T-cell (primary cell): ENCODE data around the gene DUSP22. TPM values are rescaled to one million over a fixed set of nuclear protein-coding genes. Genes with fewer than 3 reads are reported as not detected.

Source experiments
- ATAC-seq, 4 experiments: fragments of 200-7000 bp in 3 of 4; fragments of 150-1000 bp in 1 of 4; cut with Tn5 transposase; replicated peaks in 1 of 4; 1 replicate in 3 of 4; 2 replicates in 1 of 4; pipeline ENCODE4 v1.10.0; 2021; ENCODE audit warnings: moderate library complexity in 3 of 4, mild to moderate bottlenecking in 2 of 4, moderate number of reproducible peaks in 1 of 4
- CTCF ChIA-PET, 2 donors: fragments of 300-600 bp; sonication (Branson Sonifier 250); formaldehyde crosslinking; loops; one replicate each; lab custom pipeline; 2022; ENCODE audit warnings: antibody characterized with exemption in 2 of 2; lab: Charles Lee
- POLR2A ChIA-PET, 2 donors: fragments of 300-600 bp; sonication (Branson Sonifier 250); formaldehyde crosslinking; loops; one replicate each; lab custom pipeline; 2022; ENCODE audit warnings: antibody characterized with exemption in 2 of 2; lab: Charles Lee
- DNase-seq, 35 experiments: peaks; one replicate each; pipeline versions ENCODE4 v3.0.0 to v3.0.0-alpha.2; 2013 to 2023
- H3K27ac ChIP-seq: one replicate; pipeline ENCODE4 v1.5.1; 2013; ENCODE audit warnings: low read length
- H3K27me3 ChIP-seq, 2 experiments: replicated peaks in 1 of 2; 1 replicate in 1 of 2; 2 replicates in 1 of 2; pipeline versions ENCODE4 v1.6.1 to v1.7.0; 2013; ENCODE audit warnings: low read length in 1 of 2, mixed read lengths in 1 of 2; ENCODE audit not compliant: control insufficient read depth in 2 of 2, insufficient read depth in 2 of 2; ENCODE audit errors: extremely low read depth in 1 of 2
- H3K36me3 ChIP-seq, 2 donors: 1 replicate in 1 of 2; 2 replicates in 1 of 2; pipeline versions ENCODE4 v1.6.1 to v1.7.0; 2013; ENCODE audit warnings: low read length in 1 of 2; ENCODE audit not compliant: control insufficient read depth in 2 of 2, insufficient read depth in 1 of 2; ENCODE audit errors: extremely low read depth in 1 of 2
- H3K4me1 ChIP-seq, 2 experiments: 1 replicate in 1 of 2; 2 replicates in 1 of 2; pipeline versions ENCODE4 v1.6.1 to v1.7.0; 2013; ENCODE audit warnings: low read length in 2 of 2, mixed read lengths in 1 of 2; ENCODE audit not compliant: insufficient read depth in 2 of 2, control insufficient read depth in 1 of 2; ENCODE audit errors: extremely low read depth in 1 of 2
- H3K4me3 ChIP-seq, 2 donors: 1 replicate in 1 of 2; 2 replicates in 1 of 2; pipeline versions ENCODE4 v1.5.1 to v1.7.0; 2013; ENCODE audit warnings: mild to moderate bottlenecking in 2 of 2, low read length in 1 of 2, moderate library complexity in 1 of 2; ENCODE audit not compliant: control insufficient read depth in 1 of 2; ENCODE audit errors: extremely low read depth in 1 of 2
- H3K9me3 ChIP-seq: 2 replicates; pipeline ENCODE4 v1.7.0; 2013
- H3K27ac Mint-ChIP-seq, 2 donors: one replicate each; pipeline ENCODE4 v1.8.0; 2020 to 2021; ENCODE audit warnings: mild to moderate bottlenecking in 2 of 2, mixed read lengths in 2 of 2
- H3K27me3 Mint-ChIP-seq, 2 donors: one replicate each; pipeline ENCODE4 v1.8.0; 2021 to 2022; ENCODE audit warnings: mixed read lengths in 2 of 2
- H3K36me3 Mint-ChIP-seq: one replicate; pipeline ENCODE4 v1.8.0; 2021; ENCODE audit warnings: mixed read lengths
- H3K4me1 Mint-ChIP-seq, 3 donors: one replicate each; pipeline ENCODE4 v1.8.0; 2020 to 2022; ENCODE audit warnings: mixed read lengths in 3 of 3, mild to moderate bottlenecking in 1 of 3
- H3K4me3 Mint-ChIP-seq, 3 donors: one replicate each; pipeline ENCODE4 v1.8.0; 2020 to 2022; ENCODE audit warnings: mild to moderate bottlenecking in 3 of 3, mixed read lengths in 3 of 3, moderate library complexity in 3 of 3
- H3K9me3 Mint-ChIP-seq, 3 donors: one replicate each; pipeline ENCODE4 v1.8.0; 2020 to 2022; ENCODE audit warnings: mixed read lengths in 3 of 3
- WGBS: methylation state at CpG from one replicate; pipeline ENCODE4 v1.1.5; 2013; ENCODE audit warnings: missing lambda C conversion rate; ENCODE audit not compliant: insufficient coverage; 5-methylcytosine and 5-hydroxymethylcytosine counted together
- total RNA-seq, 35 experiments: library from RNA in 6 of 35; stranded (reverse) in 6 of 35; fragments of 120-200 nt in 1 of 35; gene quantifications; one replicate each; pipeline versions ENCODE4 v1.2.1 to v1.2.4 and lab custom pipeline; 2013 to 2026

DUSP22 gene
- total RNA-seq, 5 donors from 2014 or later (not counting 1 experiment from before 2014, with no cell fraction given), result 32.0 to 52.4 (median 42.1) TPM

DNA sequence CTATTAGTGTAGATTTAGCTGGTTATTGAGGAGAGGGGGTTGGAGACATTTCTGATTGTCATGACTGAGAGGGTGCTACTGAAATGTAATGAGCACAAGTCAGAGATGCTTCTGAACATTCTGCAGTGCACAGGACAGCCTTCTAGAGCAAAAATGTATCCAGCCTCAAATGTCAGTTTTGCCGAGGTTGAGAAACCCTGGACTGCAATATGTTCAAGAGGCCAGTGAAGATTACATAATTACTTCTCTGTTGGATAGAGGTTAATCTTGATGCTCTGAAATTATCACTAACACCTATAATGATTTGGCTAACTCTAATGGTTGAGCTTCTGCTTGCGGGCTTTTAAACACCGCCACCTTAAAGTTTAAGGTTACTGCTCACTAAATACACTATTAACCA, 3.4 kb upstream of the DUSP22 start:
- no peak overlapping the region for H3K27ac ChIP-seq
- WGBS, result no CpG with 5 or more reads among the region's 3 CpGs
- no peak overlapping the region for H3K4me3 ChIP-seq
- no peaks in the 10 kb centered on the region for H3K36me3 ChIP-seq
- peaks cover 18 to 47% of the 10 kb centered on the region in 2 experiments for H3K4me1 ChIP-seq
- Mint-ChIP-seq H3K27me3 (no peaks in the 10 kb centered on the region), H3K27ac (no peak overlapping the region), H3K9me3 (no peaks in the 10 kb centered on the region), H3K4me1 (peaks cover 34 to 58% (median 34%) of the 10 kb centered on the region in 3 donors), H3K36me3 (no peaks in the 10 kb centered on the region), H3K4me3 (no peak overlapping the region)
- POLR2A ChIA-PET, result no interaction called here
- CTCF ChIA-PET, result no interaction called here
- H3K9me3 ChIP-seq, result no peaks in the 10 kb centered on the region
- ATAC-seq (no peak), DNase-seq (no peak)
- no peaks in the 10 kb centered on the region for H3K27me3 ChIP-seq

- ChIA-PET CTCF (no interaction called here), POLR2A (interaction anchor here in 1 of 2 donors (0.7 kb wide), 2 partner anchors 32 to 97 kb away, joined by 3 to 5 read pairs; no protein-coding TSS in a partner anchor)
- Mint-ChIP-seq H3K27ac (peak overlapping the region; percentile 23 to 88), H3K27me3 (no peaks in the 10 kb centered on the region), H3K36me3 (no peaks in the 10 kb centered on the region), H3K4me3 (peak overlapping the region; percentile 69 to 78 (median 69)), H3K4me1 (peaks cover 37 to 61% (median 37%) of the 10 kb centered on the region in 3 donors), H3K9me3 (no peaks in the 10 kb centered on the region)
- WGBS, result 85% methylated on average over 5 of the region's 9 CpGs
- Histone ChIP-seq H3K27me3 (no peaks in the 10 kb centered on the region), H3K9me3 (no peaks in the 10 kb centered on the region), H3K4me3 (no peak overlapping the region), H3K36me3 (no peaks in the 10 kb centered on the region), H3K27ac (no peak overlapping the region), H3K4me1 (peaks cover 5 to 42% of the 10 kb centered on the region in 2 experiments)
- no peak for ATAC-seq
- no peak for DNase-seq
Measured at GRCh38 chr6:290111-290922, 2.0 kb upstream of the DUSP22 start.

DNA sequence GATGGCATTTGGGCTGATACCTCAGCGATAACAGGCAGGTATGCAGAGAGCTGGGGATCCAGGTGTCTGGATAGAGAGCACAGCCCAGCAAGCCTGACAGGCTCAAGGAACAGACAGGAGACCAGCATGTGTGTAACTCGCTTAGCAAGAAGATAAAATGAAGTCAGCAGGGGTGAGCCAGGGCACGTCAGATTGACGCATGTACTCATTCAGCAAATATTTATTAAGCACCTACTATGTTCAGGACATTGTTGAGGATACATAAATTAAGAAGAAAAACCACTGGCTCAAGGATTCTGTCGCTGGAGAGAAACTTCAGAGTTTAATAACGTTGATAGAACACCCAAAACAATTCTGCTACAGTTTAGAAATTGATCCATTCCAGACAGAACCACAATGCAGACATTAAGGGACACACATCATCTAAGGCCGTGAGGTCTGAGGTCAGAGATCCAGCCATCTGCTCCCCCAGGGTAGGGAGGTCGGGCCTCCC, 1.0 kb upstream of the DUSP22 start:
- ChIA-PET CTCF (no interaction called here), POLR2A (no interaction called here)
- Mint-ChIP-seq H3K27ac (peak overlapping the region; percentile 75 to 88), H3K4me1 (peaks cover 35 to 64% (median 38%) of the 10 kb centered on the region in 3 donors), H3K27me3 (no peaks in the 10 kb centered on the region), H3K4me3 (peak overlapping the region; percentile 69 to 87 (median 78)), H3K9me3 (no peaks in the 10 kb centered on the region), H3K36me3 (no peaks in the 10 kb centered on the region)
- peak overlapping the region; percentile 92 for H3K27ac ChIP-seq
- H3K36me3 ChIP-seq, result no peaks in the 10 kb centered on the region
- no peaks in the 10 kb centered on the region for H3K9me3 ChIP-seq
- no peaks in the 10 kb centered on the region for H3K27me3 ChIP-seq
- WGBS, result 60% methylated on average over 2 of the region's 8 CpGs
- H3K4me1 ChIP-seq, result peaks cover 3 to 42% of the 10 kb centered on the region in 2 experiments
- ATAC-seq (no peak), DNase-seq (peak in 1 of 35 experiments; percentile 59)
- H3K4me3 ChIP-seq, result peak overlapping the region; percentile 52 to 68

DNA sequence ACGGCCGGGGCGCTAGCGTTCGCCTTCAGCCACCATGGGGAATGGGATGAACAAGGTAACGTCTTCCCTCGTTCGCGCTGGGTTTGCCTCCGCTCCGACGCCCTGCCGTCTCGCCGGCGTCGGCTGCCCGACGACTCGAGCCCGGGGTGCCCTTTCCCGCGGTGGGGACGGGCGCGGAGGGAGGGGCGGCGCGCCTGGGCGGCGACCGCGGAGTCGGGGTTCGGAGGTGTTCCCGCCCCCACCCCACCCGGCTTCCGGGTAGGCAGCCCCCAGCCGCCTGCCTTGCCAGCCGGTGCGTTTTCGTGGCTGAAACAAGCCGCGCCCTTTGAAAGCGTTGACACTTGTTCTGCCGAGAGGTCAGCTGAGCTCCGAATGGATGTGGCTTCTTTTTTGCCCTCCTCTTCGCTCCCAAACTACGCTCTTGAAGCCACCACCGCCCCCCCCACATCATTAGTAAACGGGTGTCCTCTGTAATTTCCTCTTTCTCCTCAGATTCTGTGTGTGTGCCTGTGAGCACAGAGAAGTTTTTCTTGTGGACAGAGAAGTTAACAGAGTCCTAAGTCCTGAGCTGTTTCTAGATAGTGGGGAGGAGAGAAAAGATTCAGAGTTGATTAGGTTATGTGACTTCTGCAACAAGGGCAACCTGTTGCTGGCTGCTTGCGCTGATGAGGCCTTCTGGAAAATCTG, 362 bp downstream of the DUSP22 start:
- peak; percentile 66 to 72 (median 68) for ATAC-seq
- no peaks in the 10 kb centered on the region for H3K27me3 Mint-ChIP-seq

DNA sequence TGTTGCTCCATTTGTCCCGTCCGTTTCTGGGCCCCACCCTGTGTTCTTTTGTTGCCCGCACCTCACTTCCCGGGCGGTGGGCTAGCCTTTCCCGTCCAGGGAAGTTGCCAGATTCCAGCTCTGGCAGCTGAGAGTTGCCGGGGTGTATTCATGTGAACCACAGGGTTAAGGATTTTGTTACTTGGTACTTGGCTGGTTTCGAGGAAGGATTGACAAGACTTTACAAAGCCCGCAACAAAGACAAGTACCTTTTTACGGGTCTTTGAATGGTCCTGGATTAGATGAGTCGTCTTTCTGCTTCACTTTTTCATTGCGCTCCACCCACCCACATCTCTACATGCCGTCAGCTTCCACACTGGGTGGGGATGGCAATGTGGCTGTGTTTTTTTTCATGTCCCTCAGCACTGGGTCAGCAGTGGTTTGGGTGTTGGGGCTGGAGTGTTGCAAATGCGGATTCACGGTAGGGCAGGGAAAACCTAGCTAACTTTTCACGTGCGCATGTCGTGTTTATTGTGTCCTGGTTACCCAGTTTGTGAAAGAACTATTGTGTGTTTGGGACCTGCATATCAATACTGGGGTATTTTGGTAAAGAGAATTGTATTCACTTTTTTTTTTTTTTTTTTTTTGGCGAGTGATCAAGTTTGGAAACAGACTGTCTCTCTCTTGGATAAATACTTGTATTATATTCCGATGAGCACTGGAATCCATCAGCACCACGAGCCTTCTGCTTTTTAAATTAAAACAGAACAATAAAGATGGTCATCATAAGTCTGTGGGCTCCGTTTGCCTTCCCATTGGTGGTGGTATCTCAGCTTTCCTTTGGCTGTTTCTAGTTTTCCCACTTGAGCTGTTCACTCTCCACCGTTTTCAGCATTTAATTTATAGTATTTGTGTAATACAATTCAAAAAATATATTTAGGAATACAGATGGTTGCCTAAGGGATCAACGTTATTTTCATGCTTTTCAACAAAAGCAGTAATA, 1.2 kb downstream of the DUSP22 start:
- 14% methylated on average over 11 of the region's 24 CpGs for WGBS

More for the DNA sequence above, 362 bp downstream of the DUSP22 start:
- Histone ChIP-seq H3K27ac (peak overlapping the region; percentile 86), H3K4me3 (peak overlapping the region; percentile 52 to 69), H3K27me3 (no peaks in the 10 kb centered on the region), H3K36me3 (no peaks in the 10 kb centered on the region), H3K4me1 (peaks cover 12 to 46% of the 10 kb centered on the region in 2 experiments), H3K9me3 (no peaks in the 10 kb centered on the region)
- under 1% methylated on average over 48 of the region's 52 CpGs for WGBS
- POLR2A ChIA-PET, result interaction anchor here in 1 of 2 donors (0.6 to 0.7 kb wide), 2 partner anchors 98 to 210 kb away, joined by 3 to 5 read pairs; no protein-coding TSS in a partner anchor
- CTCF ChIA-PET, result interaction anchor here in 1 of 2 donors (0.7 kb wide), 1 partner anchor 112 kb away, joined by 3 read pairs; no protein-coding TSS in a partner anchor
- Mint-ChIP-seq H3K9me3 (no peaks in the 10 kb centered on the region), H3K4me1 (peaks cover 49 to 67% (median 49%) of the 10 kb centered on the region in 3 donors), H3K4me3 (peak overlapping the region; percentile 78 to 95 (median 86)), H3K36me3 (no peaks in the 10 kb centered on the region), H3K27ac (peak overlapping the region; percentile 94 to 97)
- peak; percentile 58 to 84 (median 71) for DNase-seq

More for the DNA sequence above, 1.2 kb downstream of the DUSP22 start:
- H3K27me3 ChIP-seq, result no peaks in the 10 kb centered on the region
- no peaks in the 10 kb centered on the region for H3K9me3 Mint-ChIP-seq
- no peaks in the 10 kb centered on the region for H3K36me3 ChIP-seq
- peaks cover 51 to 68% (median 55%) of the 10 kb centered on the region in 3 donors for H3K4me1 Mint-ChIP-seq
- H3K27ac ChIP-seq, result peak overlapping the region; percentile 86
- peak overlapping the region; percentile 94 to 97 for H3K27ac Mint-ChIP-seq
- CTCF ChIA-PET, result interaction anchor here (0.6 to 0.7 kb wide), 4 partner anchors 19 to 113 kb away, joined by 3 to 13 read pairs (median 3); no protein-coding TSS in a partner anchor
- POLR2A ChIA-PET, result interaction anchor here in 1 of 2 donors (0.6 kb wide), 1 partner anchor 97 kb away, joined by 3 read pairs; no protein-coding TSS in a partner anchor
- H3K27me3 Mint-ChIP-seq, result no peaks in the 10 kb centered on the region
- peak overlapping the region; percentile 52 to 69 for H3K4me3 ChIP-seq
- no peaks in the 10 kb centered on the region for H3K9me3 ChIP-seq
- ATAC-seq (no peak), DNase-seq (peak in 8 of 35 experiments; percentile 8 to 52 (median 22))
- peak overlapping the region; percentile 78 to 95 (median 86) for H3K4me3 Mint-ChIP-seq
- no peaks in the 10 kb centered on the region for H3K36me3 Mint-ChIP-seq
- H3K4me1 ChIP-seq, result peaks cover 13 to 52% of the 10 kb centered on the region in 2 experiments
